Measurements from ENCODE around the gene TMEM169. TPM values are rescaled to one million over a fixed set of nuclear protein-coding genes. Genes with fewer than 3 reads are reported as not detected.

The TMEM169 gene
- polyA plus RNA-seq, 1 experiment, result 0.16 TPM

- ChIA-PET CTCF (interaction anchor here (1.3 kb wide), 1 partner anchor 24 kb away, joined by 6 read pairs; no protein-coding TSS in a partner anchor), POLR2A (no interaction called here)
- no peaks in the 10 kb centered on the region for H3K27me3 ChIP-seq (ENCODE audit: control insufficient read depth, insufficient read depth, low read length)
- DNase-seq (ENCODE audit: low read depth, low spot score), result no peak
- H3K9me3 ChIP-seq (ENCODE audit: control insufficient read depth, insufficient read depth, low read length), result no peaks in the 10 kb centered on the region
- TF ChIP-seq CTCF (IDR thresholded peaks at IDR 0.05; ENCODE audit: low read depth, low read length), result no peak
- H3K27ac ChIP-seq (ENCODE audit: low read depth, low read length), result no peak overlapping the region
- H3K4me3 ChIP-seq (ENCODE audit: low read depth, low read length), result no peak overlapping the region
These were observed 24.0 kb upstream of the TMEM169 start for GRCh38 chr2:216057688-216058193.

GRCh38 chr2:216059233-216059834, 22.4 kb upstream of the TMEM169 start:
- ChIA-PET CTCF (interaction anchor here (1.3 kb wide), 1 partner anchor 25 kb away, joined by 6 read pairs; no protein-coding TSS in a partner anchor), POLR2A (no interaction called here)
- Histone ChIP-seq H3K27ac (ENCODE audit: low read depth, low read length) (no peak overlapping the region), H3K4me3 (ENCODE audit: low read depth, low read length) (no peak overlapping the region), H3K27me3 (ENCODE audit: control insufficient read depth, insufficient read depth, low read length) (no peaks in the 10 kb centered on the region), H3K9me3 (ENCODE audit: control insufficient read depth, insufficient read depth, low read length) (no peaks in the 10 kb centered on the region)
- TF ChIP-seq CTCF (IDR thresholded peaks at IDR 0.05; ENCODE audit: low read depth, low read length), result 0 out of 2 replicates have a peak, but pooled peaks have one; percentile 24
- no peak for DNase-seq (ENCODE audit: low read depth, low spot score)

- Histone ChIP-seq H3K27me3 (ENCODE audit: control insufficient read depth, insufficient read depth, low read length) (no peaks in the 10 kb centered on the region), H3K9me3 (ENCODE audit: control insufficient read depth, insufficient read depth, low read length) (no peaks in the 10 kb centered on the region), H3K27ac (ENCODE audit: low read depth, low read length) (no peak overlapping the region), H3K4me3 (ENCODE audit: low read depth, low read length) (no peak overlapping the region)
- no peak; the same call in 1 of the 2 replicates for TF ChIP-seq CTCF (IDR thresholded peaks at IDR 0.05; ENCODE audit: low read depth, low read length)
- DNase-seq (ENCODE audit: low read depth, low spot score), result no peak
- POLR2A ChIA-PET, result no interaction called here
- CTCF ChIA-PET, result no interaction called here
These were observed 17.6 kb upstream of the TMEM169 start for GRCh38 chr2:216064014-216064630.

GRCh38 chr2:216064665-216065064, 17.1 kb upstream of the TMEM169 start:
- Histone ChIP-seq H3K4me3 (ENCODE audit: low read depth, low read length) (no peak overlapping the region), H3K9me3 (ENCODE audit: control insufficient read depth, insufficient read depth, low read length) (no peaks in the 10 kb centered on the region), H3K27me3 (ENCODE audit: control insufficient read depth, insufficient read depth, low read length) (no peaks in the 10 kb centered on the region), H3K27ac (ENCODE audit: low read depth, low read length) (no peak overlapping the region)
- TF ChIP-seq CTCF (IDR thresholded peaks at IDR 0.05; ENCODE audit: low read depth, low read length), result no peak
- POLR2A ChIA-PET, result no interaction called here
- DNase-seq (ENCODE audit: low read depth, low spot score), result no peak
- CTCF ChIA-PET, result no interaction called here

- ChIA-PET POLR2A (no interaction called here), CTCF (interaction anchor here (0.6 kb wide), 1 partner anchor 796 kb away, joined by 5 read pairs; no protein-coding TSS in a partner anchor)
- DNase-seq (ENCODE audit: low read depth, low spot score), result peak; percentile 49
- Histone ChIP-seq H3K4me3 (ENCODE audit: low read depth, low read length) (no peak overlapping the region), H3K9me3 (ENCODE audit: control insufficient read depth, insufficient read depth, low read length) (no peaks in the 10 kb centered on the region), H3K27me3 (ENCODE audit: control insufficient read depth, insufficient read depth, low read length) (no peaks in the 10 kb centered on the region), H3K27ac (ENCODE audit: low read depth, low read length) (no peak overlapping the region)
- TF ChIP-seq CTCF (IDR thresholded peaks at IDR 0.05; ENCODE audit: low read depth, low read length), result no peak
These were observed 15.5 kb upstream of the TMEM169 start for GRCh38 chr2:216066230-216066629.

Measured in AG04450 (cell line).